ENCODE data around the gene PARM1. TPM values are rescaled to one million over a fixed set of nuclear protein-coding genes. Genes with fewer than 3 reads are reported as not detected.

PARM1 gene
- total RNA-seq, 1 donor from 2014 or later: 90.7 TPM

GRCh38 chr4:75087416-75087815 lies 154.5 kb downstream of the PARM1 start:
- Histone ChIP-seq H3K27me3 (ENCODE audit: low read depth) (no peaks in the 10 kb centered on the region), H3K9me3 (replicated peaks) (no peaks in the 10 kb centered on the region), H3K36me3 (no peaks in the 10 kb centered on the region), H3K4me3 (no peak overlapping the region), H3K27ac (replicated peaks) (no peak overlapping the region), H3K4me1 (peaks cover 4% of the 10 kb centered on the region)
- no peak for TF ChIP-seq CTCF (IDR thresholded peaks at IDR 0.05; ENCODE audit: borderline replicate concordance)
- intact Hi-C loops (cut with micrococcal nuclease): no loop called here
- DNase-seq: no peak

GRCh38 chr4:75087865-75088264 lies 154.9 kb downstream of the PARM1 start:
- H3K4me1 ChIP-seq: peaks cover 4% of the 10 kb centered on the region
- TF ChIP-seq CTCF (IDR thresholded peaks at IDR 0.05; ENCODE audit: borderline replicate concordance): no peak
- H3K9me3 ChIP-seq (replicated peaks): no peaks in the 10 kb centered on the region
- peak overlapping the region; percentile 53 for H3K27ac ChIP-seq (replicated peaks)
- no peak overlapping the region for H3K4me3 ChIP-seq
- no peak for DNase-seq
- intact Hi-C loops (cut with micrococcal nuclease): no loop called here
- H3K36me3 ChIP-seq: no peaks in the 10 kb centered on the region
- no peaks in the 10 kb centered on the region for H3K27me3 ChIP-seq (ENCODE audit: low read depth)

DNA sequence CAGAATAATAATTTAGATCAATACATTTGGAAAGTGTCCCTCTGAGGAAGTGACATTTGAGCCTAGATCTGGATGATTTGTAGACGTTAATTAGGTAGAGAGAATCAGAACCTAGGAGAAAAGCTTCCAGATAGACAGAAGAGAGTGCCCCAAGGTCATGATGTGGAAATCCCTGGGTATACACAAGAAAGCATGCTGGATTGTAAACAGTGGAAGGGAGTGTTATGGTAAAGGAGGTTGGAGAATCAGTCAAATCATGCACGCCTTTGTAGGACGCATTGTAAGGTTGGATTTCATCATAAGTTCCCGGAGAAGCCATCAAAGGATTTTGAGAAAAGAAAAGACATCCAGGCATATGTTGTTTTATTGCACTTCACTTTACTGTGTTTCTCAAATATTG lies 156.3 kb downstream of the PARM1 start:
- H3K36me3 ChIP-seq: no peaks in the 10 kb centered on the region
- intact Hi-C loops (cut with micrococcal nuclease): no loop called here
- peaks cover 5% of the 10 kb centered on the region for H3K9me3 ChIP-seq (replicated peaks)
- DNase-seq: no peak
- H3K27ac ChIP-seq (replicated peaks): no peak overlapping the region
- TF ChIP-seq CTCF (IDR thresholded peaks at IDR 0.05; ENCODE audit: borderline replicate concordance): no peak
- H3K4me3 ChIP-seq: no peak overlapping the region
- no peaks in the 10 kb centered on the region for H3K27me3 ChIP-seq (ENCODE audit: low read depth)
- peaks cover 4% of the 10 kb centered on the region for H3K4me1 ChIP-seq

- intact Hi-C loops (cut with micrococcal nuclease): no loop called here
- Histone ChIP-seq H3K36me3 (no peaks in the 10 kb centered on the region), H3K4me3 (no peak overlapping the region), H3K4me1 (no peaks in the 10 kb centered on the region), H3K9me3 (replicated peaks) (peaks cover 45% of the 10 kb centered on the region), H3K27me3 (ENCODE audit: low read depth) (no peaks in the 10 kb centered on the region), H3K27ac (replicated peaks) (no peak overlapping the region)
- no peak for TF ChIP-seq CTCF (IDR thresholded peaks at IDR 0.05; ENCODE audit: borderline replicate concordance)
- no peak for DNase-seq
Observed at GRCh38 chr4:75099321-75099720, 166.4 kb downstream of the PARM1 start.

Other genes starting within 250 kb of the PARM1 start
- gene BTC, start 138.6 kb upstream of the PARM1 start, total RNA-seq: 0.25 TPM

All from left ventricle myocardium inferior (tissue), 1 donor.